HFFc6 (cell line): ENCODE results near the gene PAQR4. TPM values are rescaled to one million over a fixed set of nuclear protein-coding genes. Genes with fewer than 3 reads are reported as not detected.

Experiments used
- DNase-seq: peaks from one replicate; pipeline ENCODE4 v3.0.0-alpha.2; 2018
- H3K27ac Mint-ChIP-seq: 2 replicates; pipeline ENCODE4 v1.8.0; 2020; ENCODE audit warnings: mild to moderate bottlenecking, mixed read lengths
- H3K27me3 Mint-ChIP-seq: 2 replicates; pipeline ENCODE4 v1.8.0; 2021; ENCODE audit warnings: mild to moderate bottlenecking, moderate library complexity, mixed read lengths; ENCODE audit not compliant: insufficient read depth
- H3K36me3 Mint-ChIP-seq: 2 replicates; pipeline ENCODE4 v1.8.0; 2021; ENCODE audit warnings: low read depth, mixed read lengths
- H3K4me1 Mint-ChIP-seq: 2 replicates; pipeline ENCODE4 v1.8.0; 2020; ENCODE audit warnings: low read depth, mixed read lengths
- H3K4me3 Mint-ChIP-seq: 2 replicates; pipeline ENCODE4 v1.8.0; 2020; ENCODE audit warnings: mild to moderate bottlenecking, moderate library complexity, mixed read lengths
- H3K9me3 Mint-ChIP-seq: 2 replicates; pipeline ENCODE4 v1.8.0; 2020; ENCODE audit warnings: mild to moderate bottlenecking, mixed read lengths
- CTCF ChIP-seq: fragments of 200-600 bp; sonication (generic); IDR thresholded peaks from 2 replicates; pipeline ENCODE4 v1.5.0; 2021; ENCODE audit warnings: antibody characterized with exemption, mild to moderate bottlenecking
- total RNA-seq, 6 experiments: library from RNA; stranded (reverse); fragmentation: NEBNext Ultra II Directional; extraction: Animal tissue kit (Norgen Biotek cat#: 25700); gene quantifications; 2 replicates in 1 of 6; 3 replicates in 5 of 6; pipeline ENCODE4 v1.2.3, GENCODE V29; 2021

The PAQR4 gene
- total RNA-seq, 6 experiments from 2014 or later, result 5.7 to 16.5 (median 13.7) TPM

GRCh38 chr16:3012246-3012645, 43.1 kb downstream of the PAQR4 start:
- H3K36me3 Mint-ChIP-seq, result no peaks in the 10 kb centered on the region
- H3K27me3 Mint-ChIP-seq, result peaks cover 27% of the 10 kb centered on the region
- DNase-seq, result no peak
- TF ChIP-seq CTCF, result no peak
- no peaks in the 10 kb centered on the region for H3K9me3 Mint-ChIP-seq
- H3K27ac Mint-ChIP-seq, result no peak overlapping the region
- H3K4me3 Mint-ChIP-seq, result no peak overlapping the region
- peaks cover 18% of the 10 kb centered on the region for H3K4me1 Mint-ChIP-seq

GRCh38 chr16:3012828-3013420, 43.8 kb downstream of the PAQR4 start, which contains the start of gene CLDN9:
Gene CLDN9, plus strand, starts transcription at chr16:3012923. Its CDS starts 440 bp downstream, at chr16:3013363.
- Mint-ChIP-seq H3K4me1 (peaks cover 17% of the 10 kb centered on the region), H3K4me3 (no peak within 1 kb of the TSS), H3K27me3 (peaks cover 27% of the 10 kb centered on the region), H3K9me3 (no peaks in the 10 kb centered on the region), H3K27ac (no peak within 1 kb of the TSS), H3K36me3 (no peaks in the 10 kb centered on the region)
- DNase-seq, result no peak
- no peak for TF ChIP-seq CTCF

DNA sequence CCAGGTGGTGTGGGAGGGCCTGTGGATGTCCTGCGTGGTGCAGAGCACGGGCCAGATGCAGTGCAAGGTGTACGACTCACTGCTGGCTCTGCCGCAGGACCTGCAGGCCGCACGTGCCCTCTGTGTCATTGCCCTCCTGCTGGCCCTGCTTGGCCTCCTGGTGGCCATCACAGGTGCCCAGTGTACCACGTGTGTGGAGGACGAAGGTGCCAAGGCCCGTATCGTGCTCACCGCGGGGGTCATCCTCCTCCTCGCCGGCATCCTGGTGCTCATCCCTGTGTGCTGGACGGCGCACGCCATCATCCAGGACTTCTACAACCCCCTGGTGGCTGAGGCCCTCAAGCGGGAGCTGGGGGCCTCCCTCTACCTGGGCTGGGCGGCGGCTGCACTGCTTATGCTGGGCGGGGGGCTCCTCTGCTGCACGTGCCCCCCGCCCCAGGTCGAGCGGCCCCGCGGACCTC, 44.4 kb downstream of the PAQR4 start:
- no peak overlapping the region for H3K27ac Mint-ChIP-seq
- no peaks in the 10 kb centered on the region for H3K9me3 Mint-ChIP-seq
- peak; percentile 39 for TF ChIP-seq CTCF
- H3K4me1 Mint-ChIP-seq, result peaks cover 12% of the 10 kb centered on the region
- no peak for DNase-seq
- H3K36me3 Mint-ChIP-seq, result no peaks in the 10 kb centered on the region
- H3K4me3 Mint-ChIP-seq, result no peak overlapping the region
- H3K27me3 Mint-ChIP-seq, result peaks cover 27% of the 10 kb centered on the region

DNA sequence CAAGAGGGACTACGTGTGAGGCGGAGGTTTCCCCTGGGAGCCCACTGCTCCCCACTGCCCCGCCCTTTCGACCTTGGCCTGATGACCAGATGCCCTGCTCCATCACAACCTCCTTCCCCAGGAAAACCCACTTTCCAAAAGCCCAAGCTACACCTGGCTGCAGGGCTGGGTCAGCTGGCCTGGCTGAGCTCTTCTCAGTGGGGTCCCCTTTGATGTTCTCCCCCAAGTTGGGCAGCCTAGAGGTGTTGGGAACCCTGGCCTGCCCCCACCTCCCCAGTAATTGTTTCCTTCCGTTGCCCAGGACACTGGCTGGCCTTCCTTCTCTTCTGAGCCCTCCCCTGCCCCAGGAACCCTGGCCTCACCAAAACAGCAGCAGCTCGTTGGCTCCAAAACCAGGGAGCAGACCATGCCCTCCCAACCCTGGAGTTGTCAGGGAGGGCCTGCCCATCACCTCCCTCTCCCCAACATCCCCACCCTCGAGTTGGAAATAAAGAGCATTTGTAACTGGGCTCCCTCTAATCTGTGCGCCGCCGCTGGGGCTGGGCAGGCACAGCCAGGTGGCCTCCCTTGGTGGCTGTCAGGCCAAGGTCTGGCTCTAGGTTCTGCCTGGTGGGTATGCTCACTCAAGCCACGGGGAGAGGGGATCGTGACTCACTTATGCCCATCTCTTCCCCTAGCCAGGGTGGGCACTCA, 45.0 kb downstream of the PAQR4 start:
- no peaks in the 10 kb centered on the region for H3K36me3 Mint-ChIP-seq
- no peak overlapping the region for H3K4me3 Mint-ChIP-seq
- DNase-seq, result no peak
- no peak overlapping the region for H3K27ac Mint-ChIP-seq
- H3K27me3 Mint-ChIP-seq, result peaks cover 27% of the 10 kb centered on the region
- no peaks in the 10 kb centered on the region for H3K9me3 Mint-ChIP-seq
- H3K4me1 Mint-ChIP-seq, result peaks cover 12% of the 10 kb centered on the region
- no peak for TF ChIP-seq CTCF

- no peak overlapping the region for H3K4me3 Mint-ChIP-seq
- peaks cover 28% of the 10 kb centered on the region for H3K27me3 Mint-ChIP-seq
- no peak for TF ChIP-seq CTCF
- DNase-seq, result no peak
- no peaks in the 10 kb centered on the region for H3K9me3 Mint-ChIP-seq
- H3K4me1 Mint-ChIP-seq, result peaks cover 15% of the 10 kb centered on the region
- H3K27ac Mint-ChIP-seq, result no peak overlapping the region
- peaks cover 2% of the 10 kb centered on the region; the same call in 1 of the 2 replicates for H3K36me3 Mint-ChIP-seq
These were observed 45.8 kb downstream of the PAQR4 start for GRCh38 chr16:3014971-3015370.
